ENCODE results near the gene NINL.

Gene NINL

DNA sequence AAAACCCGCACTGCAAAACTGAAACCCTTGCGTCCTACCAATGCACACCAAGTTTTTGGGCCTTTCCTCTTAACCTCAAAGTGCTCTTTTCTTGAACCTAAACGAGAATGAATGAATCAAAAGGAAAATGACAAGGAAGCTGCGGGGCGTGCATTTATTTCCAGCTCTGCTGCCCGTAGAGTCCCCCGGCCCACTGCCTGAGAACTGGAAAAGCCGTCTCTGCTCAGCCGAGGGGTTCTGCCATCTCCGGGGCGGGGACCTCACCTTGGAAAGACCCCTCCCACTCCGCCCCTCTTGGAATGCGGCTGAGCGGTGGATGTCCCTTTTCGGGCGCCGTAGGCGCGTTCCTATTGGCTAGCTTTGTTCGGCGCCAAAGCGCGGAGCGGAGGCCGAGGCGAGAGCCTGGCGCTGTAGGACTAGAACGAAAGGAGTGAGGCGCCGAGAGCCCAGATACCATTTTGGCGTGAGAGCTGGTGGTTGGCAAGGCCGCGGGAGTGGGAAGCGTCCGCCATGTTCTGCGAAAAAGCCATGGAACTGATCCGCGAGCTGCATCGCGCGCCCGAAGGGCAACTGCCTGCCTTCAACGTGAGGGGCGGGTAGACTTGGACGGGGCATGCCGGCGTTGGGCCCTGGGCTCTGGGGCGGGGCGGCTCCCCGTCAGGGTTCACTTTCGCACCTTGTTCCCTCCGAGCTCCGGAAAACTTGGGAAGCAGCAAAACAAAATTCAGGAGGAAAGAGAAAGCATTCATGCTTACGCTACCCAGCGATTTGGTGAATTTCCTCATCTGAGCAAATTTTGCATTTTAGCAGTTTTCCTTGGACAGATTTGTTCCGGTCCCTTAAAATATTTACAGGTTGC, 177.8 kb downstream of the NINL start, which contains the start of gene GINS1:
GINS1 (plus strand) TSS at position 363 of the 859 bp plus-strand sequence; CDS start at position 511, 148 bp downstream.
- DNase-seq (ENCODE audit: low read depth) = peak; percentile 87
